ENCODE measurements around the gene NDUFAF8. TPM values are rescaled to one million over a fixed set of nuclear protein-coding genes. Genes with fewer than 3 reads are reported as not detected.

NDUFAF8 gene
- total RNA-seq, 2 donors from 2014 or later, result 22.4 to 58.2 TPM

- H3K4me1 ChIP-seq, result peaks cover 13% of the 10 kb centered on the region
- DNase-seq, result no peak
- no peaks in the 10 kb centered on the region for H3K36me3 ChIP-seq
- H3K9me3 ChIP-seq, result no peaks in the 10 kb centered on the region
- TF ChIP-seq, protein P1, sequence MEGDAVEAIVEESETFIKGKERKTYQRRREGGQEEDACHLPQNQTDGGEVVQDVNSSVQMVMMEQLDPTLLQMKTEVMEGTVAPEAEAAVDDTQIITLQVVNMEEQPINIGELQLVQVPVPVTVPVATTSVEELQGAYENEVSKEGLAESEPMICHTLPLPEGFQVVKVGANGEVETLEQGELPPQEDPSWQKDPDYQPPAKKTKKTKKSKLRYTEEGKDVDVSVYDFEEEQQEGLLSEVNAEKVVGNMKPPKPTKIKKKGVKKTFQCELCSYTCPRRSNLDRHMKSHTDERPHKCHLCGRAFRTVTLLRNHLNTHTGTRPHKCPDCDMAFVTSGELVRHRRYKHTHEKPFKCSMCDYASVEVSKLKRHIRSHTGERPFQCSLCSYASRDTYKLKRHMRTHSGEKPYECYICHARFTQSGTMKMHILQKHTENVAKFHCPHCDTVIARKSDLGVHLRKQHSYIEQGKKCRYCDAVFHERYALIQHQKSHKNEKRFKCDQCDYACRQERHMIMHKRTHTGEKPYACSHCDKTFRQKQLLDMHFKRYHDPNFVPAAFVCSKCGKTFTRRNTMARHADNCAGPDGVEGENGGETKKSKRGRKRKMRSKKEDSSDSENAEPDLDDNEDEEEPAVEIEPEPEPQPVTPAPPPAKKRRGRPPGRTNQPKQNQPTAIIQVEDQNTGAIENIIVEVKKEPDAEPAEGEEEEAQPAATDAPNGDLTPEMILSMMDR (IDR thresholded peaks at IDR 0.05), result no peak
- intact Hi-C loops (cut with DNase I), result no loop called here
- no peak overlapping the region for H3K4me3 ChIP-seq
- no peak overlapping the region for H3K27ac ChIP-seq
- H3K27me3 ChIP-seq, result no peaks in the 10 kb centered on the region
- H3K9ac ChIP-seq (ENCODE audit: low read depth in 2 of 2, low read length in 2 of 2), result peak overlapping the region in 1 of 2 donors; percentile 12
Measured at GRCh38 chr17:81235822-81236740, 3.0 kb upstream of the NDUFAF8 start.

GRCh38 chr17:81236784-81237183, 2.3 kb upstream of the NDUFAF8 start:
- Histone ChIP-seq H3K9me3 (no peaks in the 10 kb centered on the region), H3K4me1 (peaks cover 13% of the 10 kb centered on the region), H3K27me3 (no peaks in the 10 kb centered on the region), H3K36me3 (no peaks in the 10 kb centered on the region), H3K4me3 (no peak overlapping the region), H3K27ac (no peak overlapping the region), H3K9ac (ENCODE audit: low read depth in 2 of 2, low read length in 2 of 2) (peak overlapping the region; percentile 12)
- intact Hi-C loops (cut with DNase I), result no loop called here
- TF ChIP-seq, protein P1 (IDR thresholded peaks at IDR 0.05), result no peak
- DNase-seq, result no peak

- H3K4me1 ChIP-seq, result peaks cover 13% of the 10 kb centered on the region
- H3K36me3 ChIP-seq, result no peaks in the 10 kb centered on the region
- no peak for DNase-seq
- peak overlapping the region; percentile 72 to 89 for H3K9ac ChIP-seq (ENCODE audit: low read depth in 2 of 2, low read length in 2 of 2)
- H3K27me3 ChIP-seq, result no peaks in the 10 kb centered on the region
- TF ChIP-seq, protein P1 (IDR thresholded peaks at IDR 0.05), result no peak
- H3K27ac ChIP-seq, result no peak overlapping the region
- intact Hi-C loops (cut with DNase I), result no loop called here
- H3K9me3 ChIP-seq, result no peaks in the 10 kb centered on the region
- peak overlapping the region; percentile 85 for H3K4me3 ChIP-seq
Measured at GRCh38 chr17:81237591-81238489, 1.3 kb upstream of the NDUFAF8 start.

- DNase-seq, result no peak
- Histone ChIP-seq H3K9ac (ENCODE audit: low read depth in 2 of 2, low read length in 2 of 2) (peak overlapping the region; percentile 72 to 89), H3K4me3 (peak overlapping the region; percentile 85), H3K4me1 (peaks cover 13% of the 10 kb centered on the region), H3K27me3 (no peaks in the 10 kb centered on the region), H3K27ac (no peak overlapping the region), H3K9me3 (no peaks in the 10 kb centered on the region), H3K36me3 (no peaks in the 10 kb centered on the region)
- TF ChIP-seq, protein P1 (IDR thresholded peaks at IDR 0.05), result no peak
- intact Hi-C loops (cut with DNase I), result no loop called here
Measured at GRCh38 chr17:81238490-81238814, 666 bp upstream of the NDUFAF8 start.

- Histone ChIP-seq H3K9ac (ENCODE audit: low read depth in 2 of 2, low read length in 2 of 2) (peak overlapping the region; percentile 81), H3K36me3 (no peaks in the 10 kb centered on the region), H3K4me3 (peak overlapping the region; percentile 85), H3K27me3 (no peaks in the 10 kb centered on the region), H3K27ac (peak overlapping the region; percentile 64), H3K4me1 (peaks cover 13% of the 10 kb centered on the region), H3K9me3 (no peaks in the 10 kb centered on the region)
- intact Hi-C loops (cut with DNase I), result no loop called here
- DNase-seq, result no peak
- TF ChIP-seq, protein P1 (IDR thresholded peaks at IDR 0.05), result no peak
Measured at GRCh38 chr17:81239714-81240555, 817 bp downstream of the NDUFAF8 start.
